HepG2 (cell line): ENCODE data around the gene UGGT1. TPM values are rescaled to one million over a fixed set of nuclear protein-coding genes. Genes with fewer than 3 reads are reported as not detected.

ENCODE experiments used
- AGO2 ChIP-seq: fragments of 200-400 bp; formaldehyde crosslinking; optimal IDR thresholded peaks from 2 replicates; pipeline ENCODE3; 2017; ENCODE audit warnings: mild to moderate bottlenecking, low read depth, low read length, moderate library complexity
- ARID3A ChIP-seq: IDR thresholded peaks from 2 replicates; pipeline ENCODE4 v1.6.1; 2012; ENCODE audit warnings: low read depth, low read length, improper control_type of control experiment
- EED ChIP-seq: sonication (generic); formaldehyde crosslinking; IDR thresholded peaks from 2 replicates; pipeline ENCODE4 v1.5.0; 2020; ENCODE audit warnings: mild to moderate bottlenecking, missing genetic modification reagents
- HNRNPL ChIP-seq: fragments of 200-400 bp; formaldehyde crosslinking; IDR thresholded peaks from 2 replicates; pipeline ENCODE4 v1.6.1; 2017; ENCODE audit warnings: mild to moderate bottlenecking, low read depth, low read length
- MLLT10 ChIP-seq: sonication (generic); formaldehyde crosslinking; IDR thresholded peaks from 2 replicates; pipeline ENCODE4 v1.4.0; 2020; ENCODE audit warnings: missing genetic modification reagents
- NFE2 ChIP-seq: sonication (generic); formaldehyde crosslinking; IDR thresholded peaks from 2 replicates; pipeline ENCODE4 v1.4.0; 2020; ENCODE audit warnings: missing genetic modification reagents
- NFE2L1 ChIP-seq: sonication (generic); formaldehyde crosslinking; IDR thresholded peaks from 2 replicates; pipeline ENCODE4 v1.4.0; 2020; ENCODE audit warnings: missing genetic modification reagents, mild to moderate bottlenecking, borderline replicate concordance
- SPEN ChIP-seq: sonication (generic); formaldehyde crosslinking; IDR thresholded peaks from 2 replicates; pipeline ENCODE4 v1.5.1; 2020; ENCODE audit warnings: low read depth, mild to moderate bottlenecking, missing genetic modification reagents
- ZGPAT ChIP-seq: IDR thresholded peaks from 2 replicates; pipeline ENCODE4 v1.6.1; 2016; ENCODE audit warnings: mild to moderate bottlenecking
- ZNF225 ChIP-seq: sonication (generic); formaldehyde crosslinking; IDR thresholded peaks from 2 replicates; pipeline ENCODE4 v1.4.0; 2020; ENCODE audit warnings: mild to moderate bottlenecking, missing genetic modification reagents
- ZNF777 ChIP-seq: sonication (generic); formaldehyde crosslinking; IDR thresholded peaks from 2 replicates; pipeline ENCODE4 v1.4.0; 2020; ENCODE audit warnings: missing genetic modification reagents
- ZNF850 ChIP-seq: sonication (generic); formaldehyde crosslinking; conservative IDR thresholded peaks from 2 replicates; pipeline ENCODE4 v1.9.0; 2021; ENCODE audit warnings: mild to moderate bottlenecking, missing genetic modification reagents
- polyA plus RNA-seq, 8 experiments: library from polyadenylated mRNA; depleted of rRNA in 3 of 8; stranded (reverse) in 7 of 8; unstranded in 1 of 8; fragments of >200 nt; fragmentation: Illumina TruSeq in 4 of 8; extraction: Trizol in 4 of 8; gene quantifications; 2 replicates each; pipeline versions ENCODE4 v1.2.1 to v1.2.3, GENCODE V29; 2011 to 2016; ENCODE audit warnings: low read depth in 4 of 8, missing spikeins in 1 of 8, mixed read lengths in 1 of 8; ENCODE audit not compliant: insufficient read depth in 1 of 8
- total RNA-seq, 5 experiments: library from RNA; depleted of rRNA; stranded (reverse); fragments of >200 nt; fragmentation: Illumina TruSeq; extraction: Trizol; gene quantifications; 2 replicates each; pipeline ENCODE4 v1.2.3, GENCODE V29; 2016; ENCODE audit warnings: low read depth in 1 of 5
- TF ChIP-seq, protein P1 (sequence below): IDR thresholded peaks from 2 replicates; pipeline ENCODE4 v1.6.1; 2016; ENCODE audit warnings: low read depth, missing genetic modification reagents, missing compliant biosample characterization
- TF ChIP-seq, protein P2 (sequence below): sonication (generic); formaldehyde crosslinking; IDR thresholded peaks from 2 replicates; pipeline ENCODE4 v1.5.0; 2020; ENCODE audit warnings: mild to moderate bottlenecking, missing genetic modification reagents
- TF ChIP-seq, protein P3 (sequence below): IDR thresholded peaks from 2 replicates; pipeline ENCODE4 v1.6.1; 2016

The UGGT1 gene
- total and polyA plus RNA-seq, 2 of the 13 experiments (the other 11 are each of a cell fraction or from before 2014, with no cell fraction given) = 35.8 to 83.2 TPM

DNA sequence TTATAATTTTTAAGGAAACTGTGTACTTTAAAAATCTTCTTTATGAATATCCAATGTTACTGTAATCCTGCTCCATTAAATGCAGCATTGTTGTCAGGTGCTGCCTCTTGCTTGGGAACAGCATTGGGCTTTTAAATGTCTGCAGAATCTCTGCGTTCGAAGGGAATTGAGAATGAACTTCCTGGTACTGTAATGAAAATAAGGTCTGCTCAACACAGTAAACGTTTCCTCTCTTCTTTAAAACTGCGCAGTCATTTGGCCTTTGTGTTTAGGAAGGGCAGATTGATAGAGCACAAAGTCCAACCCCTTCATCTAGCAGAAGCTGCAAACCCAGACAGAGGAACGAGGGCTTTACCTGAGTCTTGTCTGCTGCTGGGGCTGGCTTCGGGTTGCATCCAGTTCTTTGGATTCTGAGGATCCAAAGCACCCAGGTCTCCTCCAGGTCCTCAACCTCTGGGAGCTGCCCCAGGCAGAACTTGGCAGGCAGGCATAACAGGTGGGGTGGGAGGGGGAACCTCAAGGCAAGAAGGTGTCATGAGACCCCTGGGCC lies 104.5 kb downstream of the UGGT1 start (continued):
- TF ChIP-seq, protein P1, sequence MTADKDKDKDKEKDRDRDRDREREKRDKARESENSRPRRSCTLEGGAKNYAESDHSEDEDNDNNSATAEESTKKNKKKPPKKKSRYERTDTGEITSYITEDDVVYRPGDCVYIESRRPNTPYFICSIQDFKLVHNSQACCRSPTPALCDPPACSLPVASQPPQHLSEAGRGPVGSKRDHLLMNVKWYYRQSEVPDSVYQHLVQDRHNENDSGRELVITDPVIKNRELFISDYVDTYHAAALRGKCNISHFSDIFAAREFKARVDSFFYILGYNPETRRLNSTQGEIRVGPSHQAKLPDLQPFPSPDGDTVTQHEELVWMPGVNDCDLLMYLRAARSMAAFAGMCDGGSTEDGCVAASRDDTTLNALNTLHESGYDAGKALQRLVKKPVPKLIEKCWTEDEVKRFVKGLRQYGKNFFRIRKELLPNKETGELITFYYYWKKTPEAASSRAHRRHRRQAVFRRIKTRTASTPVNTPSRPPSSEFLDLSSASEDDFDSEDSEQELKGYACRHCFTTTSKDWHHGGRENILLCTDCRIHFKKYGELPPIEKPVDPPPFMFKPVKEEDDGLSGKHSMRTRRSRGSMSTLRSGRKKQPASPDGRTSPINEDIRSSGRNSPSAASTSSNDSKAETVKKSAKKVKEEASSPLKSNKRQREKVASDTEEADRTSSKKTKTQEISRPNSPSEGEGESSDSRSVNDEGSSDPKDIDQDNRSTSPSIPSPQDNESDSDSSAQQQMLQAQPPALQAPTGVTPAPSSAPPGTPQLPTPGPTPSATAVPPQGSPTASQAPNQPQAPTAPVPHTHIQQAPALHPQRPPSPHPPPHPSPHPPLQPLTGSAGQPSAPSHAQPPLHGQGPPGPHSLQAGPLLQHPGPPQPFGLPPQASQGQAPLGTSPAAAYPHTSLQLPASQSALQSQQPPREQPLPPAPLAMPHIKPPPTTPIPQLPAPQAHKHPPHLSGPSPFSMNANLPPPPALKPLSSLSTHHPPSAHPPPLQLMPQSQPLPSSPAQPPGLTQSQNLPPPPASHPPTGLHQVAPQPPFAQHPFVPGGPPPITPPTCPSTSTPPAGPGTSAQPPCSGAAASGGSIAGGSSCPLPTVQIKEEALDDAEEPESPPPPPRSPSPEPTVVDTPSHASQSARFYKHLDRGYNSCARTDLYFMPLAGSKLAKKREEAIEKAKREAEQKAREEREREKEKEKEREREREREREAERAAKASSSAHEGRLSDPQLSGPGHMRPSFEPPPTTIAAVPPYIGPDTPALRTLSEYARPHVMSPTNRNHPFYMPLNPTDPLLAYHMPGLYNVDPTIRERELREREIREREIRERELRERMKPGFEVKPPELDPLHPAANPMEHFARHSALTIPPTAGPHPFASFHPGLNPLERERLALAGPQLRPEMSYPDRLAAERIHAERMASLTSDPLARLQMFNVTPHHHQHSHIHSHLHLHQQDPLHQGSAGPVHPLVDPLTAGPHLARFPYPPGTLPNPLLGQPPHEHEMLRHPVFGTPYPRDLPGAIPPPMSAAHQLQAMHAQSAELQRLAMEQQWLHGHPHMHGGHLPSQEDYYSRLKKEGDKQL (CRISPR knock-in tag) = no peak
- TF ChIP-seq ZNF225 (CRISPR knock-in tag) = peak; percentile 77; the same call in 1 of the 2 replicates
- TF ChIP-seq EED (CRISPR knock-in tag) = 0 out of 2 replicates have a peak, but pooled peaks have one; percentile 59
- peak; percentile 33 for TF ChIP-seq AGO2
- TF ChIP-seq, protein P2, sequence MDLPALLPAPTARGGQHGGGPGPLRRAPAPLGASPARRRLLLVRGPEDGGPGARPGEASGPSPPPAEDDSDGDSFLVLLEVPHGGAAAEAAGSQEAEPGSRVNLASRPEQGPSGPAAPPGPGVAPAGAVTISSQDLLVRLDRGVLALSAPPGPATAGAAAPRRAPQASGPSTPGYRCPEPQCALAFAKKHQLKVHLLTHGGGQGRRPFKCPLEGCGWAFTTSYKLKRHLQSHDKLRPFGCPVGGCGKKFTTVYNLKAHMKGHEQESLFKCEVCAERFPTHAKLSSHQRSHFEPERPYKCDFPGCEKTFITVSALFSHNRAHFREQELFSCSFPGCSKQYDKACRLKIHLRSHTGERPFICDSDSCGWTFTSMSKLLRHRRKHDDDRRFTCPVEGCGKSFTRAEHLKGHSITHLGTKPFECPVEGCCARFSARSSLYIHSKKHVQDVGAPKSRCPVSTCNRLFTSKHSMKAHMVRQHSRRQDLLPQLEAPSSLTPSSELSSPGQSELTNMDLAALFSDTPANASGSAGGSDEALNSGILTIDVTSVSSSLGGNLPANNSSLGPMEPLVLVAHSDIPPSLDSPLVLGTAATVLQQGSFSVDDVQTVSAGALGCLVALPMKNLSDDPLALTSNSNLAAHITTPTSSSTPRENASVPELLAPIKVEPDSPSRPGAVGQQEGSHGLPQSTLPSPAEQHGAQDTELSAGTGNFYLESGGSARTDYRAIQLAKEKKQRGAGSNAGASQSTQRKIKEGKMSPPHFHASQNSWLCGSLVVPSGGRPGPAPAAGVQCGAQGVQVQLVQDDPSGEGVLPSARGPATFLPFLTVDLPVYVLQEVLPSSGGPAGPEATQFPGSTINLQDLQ (CRISPR knock-in tag) = no peak
- no peak for TF ChIP-seq SPEN (CRISPR knock-in tag)
- TF ChIP-seq, protein P3, sequence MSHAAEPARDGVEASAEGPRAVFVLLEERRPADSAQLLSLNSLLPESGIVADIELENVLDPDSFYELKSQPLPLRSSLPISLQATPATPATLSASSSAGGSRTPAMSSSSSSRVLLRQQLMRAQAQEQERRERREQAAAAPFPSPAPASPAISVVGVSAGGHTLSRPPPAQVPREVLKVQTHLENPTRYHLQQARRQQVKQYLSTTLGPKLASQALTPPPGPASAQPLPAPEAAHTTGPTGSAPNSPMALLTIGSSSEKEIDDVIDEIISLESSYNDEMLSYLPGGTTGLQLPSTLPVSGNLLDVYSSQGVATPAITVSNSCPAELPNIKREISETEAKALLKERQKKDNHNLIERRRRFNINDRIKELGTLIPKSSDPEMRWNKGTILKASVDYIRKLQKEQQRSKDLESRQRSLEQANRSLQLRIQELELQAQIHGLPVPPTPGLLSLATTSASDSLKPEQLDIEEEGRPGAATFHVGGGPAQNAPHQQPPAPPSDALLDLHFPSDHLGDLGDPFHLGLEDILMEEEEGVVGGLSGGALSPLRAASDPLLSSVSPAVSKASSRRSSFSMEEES (CRISPR knock-in tag) = peak; percentile 47; the same call in 1 of the 2 replicates
- no peak for TF ChIP-seq MLLT10
- TF ChIP-seq NFE2 (CRISPR knock-in tag) = peak; percentile 99
- TF ChIP-seq ZNF850 (CRISPR knock-in tag) = no peak
- no peak for TF ChIP-seq ZNF777 (CRISPR knock-in tag)
- TF ChIP-seq NFE2L1 (CRISPR knock-in tag) = peak; percentile 68; the same call in 1 of the 2 replicates
- peak; percentile 16; the same call in 1 of the 2 replicates for TF ChIP-seq HNRNPL
- peak; percentile 43; the same call in 1 of the 2 replicates for TF ChIP-seq ARID3A
- TF ChIP-seq ZGPAT (CRISPR knock-in tag) = peak; percentile 73
